ENCODE data around the gene SULT1C4.

SULT1C4 gene

GRCh38 chr2:108436976-108437375, 59.2 kb downstream of the SULT1C4 start:
- Histone ChIP-seq H3K4me1 (ENCODE audit: control insufficient read depth, insufficient read depth, low read length, poor library complexity, severe bottlenecking) (no peaks in the 10 kb centered on the region), H3K27ac (ENCODE audit: low read depth, low read length, severe bottlenecking) (no peak overlapping the region), H3K36me3 (ENCODE audit: control insufficient read depth, insufficient read depth, low read length) (no peaks in the 10 kb centered on the region), H3K4me3 (ENCODE audit: extremely low read depth, insufficient read depth, low read length, poor library complexity, severe bottlenecking) (no peak overlapping the region), H3K9me3 (ENCODE audit: control insufficient read depth, low read length) (no peaks in the 10 kb centered on the region)
- 44 to 57% methylated on average over 1 of the region's 1 CpG for WGBS, 2 experiments (ENCODE audit: insufficient coverage in 2 of 2)

All from mesodermal cell (in vitro differentiated cells).